Measurements from ENCODE around the gene CDKN2A.
A peak's percentile ranks its signal among the peaks of the same experiment; 100 is the strongest.

Gene CDKN2A

DNA sequence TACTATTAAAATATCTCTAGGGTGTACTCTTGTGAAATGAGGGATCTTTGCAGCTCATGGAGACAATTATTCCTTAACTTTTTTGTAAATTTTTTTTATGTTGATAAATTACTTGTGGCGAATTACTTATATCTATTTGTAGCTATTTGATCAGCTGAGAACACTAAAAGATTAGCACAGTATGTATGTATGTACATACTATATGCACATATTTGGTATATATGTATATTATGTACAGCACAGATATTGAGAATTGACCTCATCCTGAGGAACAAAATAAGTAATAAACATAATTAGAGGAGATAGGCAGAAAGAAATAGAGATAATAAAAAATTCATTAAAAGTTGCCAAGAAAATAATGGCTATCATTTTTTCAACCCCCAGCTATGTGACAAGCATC lies 11.8 kb downstream of the CDKN2A start:
- no CpG with 5 or more reads among the region's 1 CpG for WGBS (ENCODE audit: extremely low coverage, insufficient coverage, low lambda C conversion rate)
- H3K56ac ChIP-seq (ENCODE audit: low read length): no peak overlapping the region
- H2BK15ac ChIP-seq (replicated peaks; ENCODE audit: low read depth): no peak overlapping the region
- H3K18ac ChIP-seq (ENCODE audit: low read length): no peak overlapping the region
- no peaks in the 10 kb centered on the region for H3K36me3 ChIP-seq (ENCODE audit: control insufficient read depth, insufficient read depth, low read length)
- H3K9ac ChIP-seq (ENCODE audit: low read length): no peak overlapping the region
- no peak overlapping the region for H4K8ac ChIP-seq (ENCODE audit: low read depth, low read length)
- H2AK5ac ChIP-seq (ENCODE audit: low read length): no peak overlapping the region
- DNase-seq: no peak
- no peak overlapping the region for H3K4me3 ChIP-seq (ENCODE audit: low read length)
- no peaks in the 10 kb centered on the region for H3K4me1 ChIP-seq (ENCODE audit: control insufficient read depth, low read depth, low read length)
- no peak overlapping the region for H3K27ac ChIP-seq (ENCODE audit: low read depth, low read length)
- H3K27me3 ChIP-seq (ENCODE audit: insufficient read depth, low read length, poor library complexity): peaks cover 19% of the 10 kb centered on the region
- no peaks in the 10 kb centered on the region for H3K79me1 ChIP-seq (ENCODE audit: low read length)
- H3K23ac ChIP-seq (ENCODE audit: low read length): no peak overlapping the region
- H3K4me2 ChIP-seq (ENCODE audit: low read length): no peak overlapping the region
- no peaks in the 10 kb centered on the region for H3K79me2 ChIP-seq (ENCODE audit: control insufficient read depth, insufficient read depth, low read length)
- no peak overlapping the region for H3K4ac ChIP-seq (ENCODE audit: low read depth, low read length)
- H4K5ac ChIP-seq (ENCODE audit: low read length): no peak overlapping the region
- H2BK120ac ChIP-seq (ENCODE audit: low read depth, low read length): no peak overlapping the region
- no peak overlapping the region for H2BK5ac ChIP-seq (ENCODE audit: low read length)

DNA sequence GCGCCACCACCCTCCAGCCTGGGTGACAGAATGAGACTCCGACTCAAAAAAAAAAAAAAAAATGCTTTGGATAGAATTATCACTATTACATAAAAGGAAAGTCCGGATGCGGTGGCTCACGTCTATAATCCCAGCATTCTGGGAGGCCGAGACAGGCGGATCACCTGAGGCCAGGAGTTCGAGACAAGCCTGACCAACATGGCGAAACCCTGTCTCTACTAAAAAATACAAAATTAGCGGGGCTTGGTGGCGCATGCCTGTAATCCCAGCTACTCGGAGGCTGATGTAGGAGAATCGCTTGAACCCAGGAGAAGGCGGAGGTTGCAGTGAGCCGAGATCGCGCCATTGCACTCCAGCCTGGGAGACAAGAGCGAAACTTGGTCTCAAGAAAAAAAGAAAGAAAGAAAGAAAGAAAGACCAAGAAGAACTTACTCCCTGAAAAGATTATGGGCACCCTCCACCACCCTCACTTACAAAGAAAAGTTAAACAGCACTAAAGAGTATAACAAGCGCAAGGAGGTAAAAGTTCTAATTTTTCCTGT lies 17.8 kb downstream of the CDKN2A start:
- Histone ChIP-seq H3K27me3 (ENCODE audit: insufficient read depth, low read length, poor library complexity) (peaks cover 41% of the 10 kb centered on the region), H3K9ac (ENCODE audit: low read length) (no peak overlapping the region), H3K18ac (ENCODE audit: low read length) (no peak overlapping the region), H3K27ac (ENCODE audit: low read depth, low read length) (no peak overlapping the region), H3K4me3 (ENCODE audit: low read length) (no peak overlapping the region), H2AK5ac (ENCODE audit: low read length) (no peak overlapping the region), H3K4me2 (ENCODE audit: low read length) (no peak overlapping the region), H3K36me3 (ENCODE audit: control insufficient read depth, insufficient read depth, low read length) (no peaks in the 10 kb centered on the region), H4K5ac (ENCODE audit: low read length) (no peak overlapping the region), H3K4me1 (ENCODE audit: control insufficient read depth, low read depth, low read length) (peaks cover 2% of the 10 kb centered on the region), H3K79me2 (ENCODE audit: control insufficient read depth, insufficient read depth, low read length) (no peaks in the 10 kb centered on the region), H2BK120ac (ENCODE audit: low read depth, low read length) (no peak overlapping the region), H3K56ac (ENCODE audit: low read length) (no peak overlapping the region), H4K8ac (ENCODE audit: low read depth, low read length) (no peak overlapping the region), H3K79me1 (ENCODE audit: low read length) (no peaks in the 10 kb centered on the region), H2BK15ac (replicated peaks; ENCODE audit: low read depth) (no peak overlapping the region), H2BK5ac (ENCODE audit: low read length) (no peak overlapping the region), H3K4ac (ENCODE audit: low read depth, low read length) (no peak overlapping the region), H3K23ac (ENCODE audit: low read length) (no peak overlapping the region)
- no CpG with 5 or more reads among the region's 19 CpGs for WGBS (ENCODE audit: extremely low coverage, insufficient coverage, low lambda C conversion rate)
- no peak for DNase-seq

DNA sequence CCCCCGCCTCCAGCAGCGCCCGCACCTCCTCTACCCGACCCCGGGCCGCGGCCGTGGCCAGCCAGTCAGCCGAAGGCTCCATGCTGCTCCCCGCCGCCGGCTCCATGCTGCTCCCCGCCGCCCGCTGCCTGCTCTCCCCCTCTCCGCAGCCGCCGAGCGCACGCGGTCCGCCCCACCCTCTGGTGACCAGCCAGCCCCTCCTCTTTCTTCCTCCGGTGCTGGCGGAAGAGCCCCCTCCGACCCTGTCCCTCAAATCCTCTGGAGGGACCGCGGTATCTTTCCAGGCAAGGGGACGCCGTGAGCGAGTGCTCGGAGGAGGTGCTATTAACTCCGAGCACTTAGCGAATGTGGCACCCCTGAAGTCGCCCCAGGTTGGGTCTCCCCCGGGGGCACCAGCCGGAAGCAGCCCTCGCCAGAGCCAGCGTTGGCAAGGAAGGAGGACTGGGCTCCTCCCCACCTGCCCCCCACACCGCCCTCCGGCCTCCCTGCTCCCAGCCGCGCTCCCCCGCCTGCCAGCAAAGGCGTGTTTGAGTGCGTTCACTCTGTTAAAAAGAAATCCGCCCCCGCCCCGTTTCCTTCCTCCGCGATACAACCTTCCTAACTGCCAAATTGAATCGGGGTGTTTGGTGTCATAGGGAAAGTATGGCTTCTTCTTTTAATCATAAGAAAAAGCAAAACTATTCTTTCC lies 19.3 kb downstream of the CDKN2A start:
- H3K4me3 ChIP-seq (ENCODE audit: low read length): peak overlapping the region; percentile 35
- H3K79me1 ChIP-seq (ENCODE audit: low read length): no peaks in the 10 kb centered on the region
- H3K4me2 ChIP-seq (ENCODE audit: low read length): peak overlapping the region; percentile 55
- peaks cover 55% of the 10 kb centered on the region for H3K27me3 ChIP-seq (ENCODE audit: insufficient read depth, low read length, poor library complexity)
- WGBS (ENCODE audit: extremely low coverage, insufficient coverage, low lambda C conversion rate): no CpG with 5 or more reads among the region's 51 CpGs
- H2BK15ac ChIP-seq (replicated peaks; ENCODE audit: low read depth): no peak overlapping the region
- H3K79me2 ChIP-seq (ENCODE audit: control insufficient read depth, insufficient read depth, low read length): no peaks in the 10 kb centered on the region
- H3K4ac ChIP-seq (ENCODE audit: low read depth, low read length): no peak overlapping the region
- H3K56ac ChIP-seq (ENCODE audit: low read length): peak overlapping the region; percentile 59
- H2BK5ac ChIP-seq (ENCODE audit: low read length): no peak overlapping the region
- H3K23ac ChIP-seq (ENCODE audit: low read length): no peak overlapping the region
- H3K9ac ChIP-seq (ENCODE audit: low read length): peak overlapping the region; percentile 44
- peak; percentile 80 for DNase-seq
- H3K18ac ChIP-seq (ENCODE audit: low read length): no peak overlapping the region
- no peaks in the 10 kb centered on the region for H3K36me3 ChIP-seq (ENCODE audit: control insufficient read depth, insufficient read depth, low read length)
- H3K4me1 ChIP-seq (ENCODE audit: control insufficient read depth, low read depth, low read length): peaks cover 2% of the 10 kb centered on the region
- H4K8ac ChIP-seq (ENCODE audit: low read depth, low read length): no peak overlapping the region
- no peak overlapping the region for H2BK120ac ChIP-seq (ENCODE audit: low read depth, low read length)
- no peak overlapping the region for H2AK5ac ChIP-seq (ENCODE audit: low read length)
- no peak overlapping the region for H4K5ac ChIP-seq (ENCODE audit: low read length)
- no peak overlapping the region for H3K27ac ChIP-seq (ENCODE audit: low read depth, low read length)

DNA sequence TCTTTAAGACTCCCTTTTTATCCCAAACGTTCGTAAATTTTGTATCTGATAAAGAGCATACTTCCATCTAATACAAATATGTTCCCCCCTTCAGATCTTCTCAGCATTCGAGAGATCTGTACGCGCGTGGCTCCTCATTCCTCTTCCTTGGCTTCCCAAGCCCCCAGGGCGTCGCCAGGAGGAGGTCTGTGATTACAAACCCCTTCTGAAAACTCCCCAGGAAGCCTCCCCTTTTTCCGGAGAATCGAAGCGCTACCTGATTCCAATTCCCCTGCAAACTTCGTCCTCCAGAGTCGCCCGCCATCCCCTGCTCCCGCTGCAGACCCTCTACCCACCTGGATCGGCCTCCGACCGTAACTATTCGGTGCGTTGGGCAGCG lies 19.9 kb downstream of the CDKN2A start:
- no peaks in the 10 kb centered on the region for H3K79me1 ChIP-seq (ENCODE audit: low read length)
- H4K8ac ChIP-seq (ENCODE audit: low read depth, low read length): no peak overlapping the region
- no peak overlapping the region for H3K23ac ChIP-seq (ENCODE audit: low read length)
- peak overlapping the region; percentile 59 for H3K56ac ChIP-seq (ENCODE audit: low read length)
- H4K5ac ChIP-seq (ENCODE audit: low read length): no peak overlapping the region
- H3K4me2 ChIP-seq (ENCODE audit: low read length): peak overlapping the region; percentile 55
- peaks cover 58% of the 10 kb centered on the region for H3K27me3 ChIP-seq (ENCODE audit: insufficient read depth, low read length, poor library complexity)
- H3K27ac ChIP-seq (ENCODE audit: low read depth, low read length): no peak overlapping the region
- H3K4me1 ChIP-seq (ENCODE audit: control insufficient read depth, low read depth, low read length): peaks cover 2% of the 10 kb centered on the region
- no peak overlapping the region for H2BK15ac ChIP-seq (replicated peaks; ENCODE audit: low read depth)
- H3K9ac ChIP-seq (ENCODE audit: low read length): peak overlapping the region; percentile 44
- no peaks in the 10 kb centered on the region for H3K79me2 ChIP-seq (ENCODE audit: control insufficient read depth, insufficient read depth, low read length)
- no peak overlapping the region for H2BK5ac ChIP-seq (ENCODE audit: low read length)
- H3K36me3 ChIP-seq (ENCODE audit: control insufficient read depth, insufficient read depth, low read length): no peaks in the 10 kb centered on the region
- peak; percentile 62 for DNase-seq
- WGBS (ENCODE audit: extremely low coverage, insufficient coverage, low lambda C conversion rate): no CpG with 5 or more reads among the region's 21 CpGs
- no peak overlapping the region for H2BK120ac ChIP-seq (ENCODE audit: low read depth, low read length)
- H2AK5ac ChIP-seq (ENCODE audit: low read length): no peak overlapping the region
- no peak overlapping the region for H3K4ac ChIP-seq (ENCODE audit: low read depth, low read length)
- no peak overlapping the region for H3K4me3 ChIP-seq (ENCODE audit: low read length)
- H3K18ac ChIP-seq (ENCODE audit: low read length): no peak overlapping the region

DNA sequence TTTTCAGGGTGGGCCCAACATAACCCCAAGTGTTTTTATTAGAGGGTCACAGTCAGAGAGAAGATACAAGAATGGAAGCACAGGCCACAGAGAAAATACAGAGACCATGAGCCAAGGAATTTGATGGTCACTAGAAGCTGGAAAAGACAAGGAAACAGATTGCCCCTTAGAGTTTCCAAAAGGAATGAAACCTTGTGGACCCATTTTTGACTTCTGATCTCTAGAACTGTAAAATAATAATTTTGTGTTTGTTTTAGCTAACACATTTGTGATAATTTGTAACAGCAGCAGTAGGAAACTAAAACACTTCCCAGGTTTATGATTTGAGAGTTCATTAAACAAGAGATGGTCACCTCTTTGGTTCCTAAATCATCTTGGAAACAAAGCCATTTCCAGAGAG lies 21.8 kb downstream of the CDKN2A start:
- H3K56ac ChIP-seq (ENCODE audit: low read length): no peak overlapping the region
- DNase-seq: no peak
- H3K27me3 ChIP-seq (ENCODE audit: insufficient read depth, low read length, poor library complexity): peaks cover 66% of the 10 kb centered on the region
- no peaks in the 10 kb centered on the region for H3K79me1 ChIP-seq (ENCODE audit: low read length)
- no peak overlapping the region for H3K23ac ChIP-seq (ENCODE audit: low read length)
- H4K5ac ChIP-seq (ENCODE audit: low read length): no peak overlapping the region
- no peak overlapping the region for H2BK15ac ChIP-seq (replicated peaks; ENCODE audit: low read depth)
- H3K9ac ChIP-seq (ENCODE audit: low read length): no peak overlapping the region
- H3K79me2 ChIP-seq (ENCODE audit: control insufficient read depth, insufficient read depth, low read length): no peaks in the 10 kb centered on the region
- H3K4ac ChIP-seq (ENCODE audit: low read depth, low read length): no peak overlapping the region
- H3K18ac ChIP-seq (ENCODE audit: low read length): no peak overlapping the region
- no peak overlapping the region for H2BK120ac ChIP-seq (ENCODE audit: low read depth, low read length)
- peaks cover 2% of the 10 kb centered on the region for H3K4me1 ChIP-seq (ENCODE audit: control insufficient read depth, low read depth, low read length)
- no peak overlapping the region for H3K27ac ChIP-seq (ENCODE audit: low read depth, low read length)
- no peak overlapping the region for H3K4me2 ChIP-seq (ENCODE audit: low read length)
- H3K4me3 ChIP-seq (ENCODE audit: low read length): no peak overlapping the region
- H4K8ac ChIP-seq (ENCODE audit: low read depth, low read length): no peak overlapping the region
- H3K36me3 ChIP-seq (ENCODE audit: control insufficient read depth, insufficient read depth, low read length): no peaks in the 10 kb centered on the region
- no peak overlapping the region for H2AK5ac ChIP-seq (ENCODE audit: low read length)
- no peak overlapping the region for H2BK5ac ChIP-seq (ENCODE audit: low read length)
